Gastroesophageal sphincter (tissue), 3 donors: ENCODE measurements around the gene ITGBL1.

Experiments used
- CTCF ChIP-seq, 4 experiments: fragments of 200-600 bp in 2 of 4; fragments of 450-650 bp in 2 of 4; sonication (generic) in 1 of 4; IDR thresholded peaks; one replicate each; pipeline ENCODE4 v1.5.1; 2017 to 2019; ENCODE audit warnings: antibody characterized with exemption in 4 of 4, mild to moderate bottlenecking in 2 of 4, moderate library complexity in 2 of 4
- POLR2A ChIP-seq, 2 donors: fragments of 450-650 bp; IDR thresholded peaks; one replicate each; pipeline ENCODE4 v1.6.1; 2017; ENCODE audit warnings: antibody characterized with exemption in 2 of 2, mild to moderate bottlenecking in 2 of 2, moderate library complexity in 1 of 2

- TF ChIP-seq CTCF (IDR thresholded peaks at IDR 0.05) = no peak
- no peak for TF ChIP-seq POLR2A (IDR thresholded peaks at IDR 0.05)
Observed at GRCh38 chr13:101457176-101457575, 4.7 kb downstream of the ITGBL1 start.
